Endothelial cell of umbilical vein (primary cell): ENCODE results near the gene DPM2. TPM values are rescaled to one million over a fixed set of nuclear protein-coding genes. Genes with fewer than 3 reads are reported as not detected.

Experiments used
- BruUV-seq: library from RNA; stranded (reverse); fragments of 400-500 nt; replicated peaks from 2 replicates; lab custom pipeline; 2021; lab: Mats Ljungman, UMichigan
- CTCF ChIA-PET: fragments of 300-600, 350-600 bp; sonication (Branson Sonifier 250); formaldehyde crosslinking; loops from one replicate; lab custom pipeline; 2021; ENCODE audit warnings: antibody characterized with exemption, inconsistent platforms; lab: Charles Lee
- POLR2A ChIA-PET: fragments of 300-600, 350-600 bp; sonication (Branson Sonifier 250); formaldehyde crosslinking; loops from one replicate; lab custom pipeline; 2021; ENCODE audit warnings: antibody characterized with exemption, inconsistent platforms; lab: Charles Lee
- DNase-seq: peaks from one replicate; pipeline ENCODE4 v3.0.0-alpha.2; 2011; ENCODE audit warnings: low read depth, low spot score
- FAIRE-seq: peaks from 2 replicates; lab custom pipeline; 2011; peaks lifted over from hg19 to GRCh38; lab: Jason Lieb, UNC
- H2AFZ ChIP-seq: 2 replicates; pipeline ENCODE4 v1.6.0; 2012; ENCODE audit warnings: low read depth, low read length, control low read depth, inconsistent platforms
- H3K27ac ChIP-seq: 2 replicates; pipeline ENCODE4 v1.5.1; 2011; ENCODE audit warnings: low read depth, mild to moderate bottlenecking, control low read depth, low read length, moderate library complexity; ENCODE audit not compliant: insufficient read depth
- H3K27me3 ChIP-seq, 2 experiments: 2 replicates each; pipeline versions ENCODE4 v1.6.0 to v1.6.1; 2011; ENCODE audit warnings: low read length in 2 of 2, mixed read lengths in 1 of 2; ENCODE audit not compliant: control insufficient read depth in 2 of 2, insufficient read depth in 2 of 2
- H3K36me3 ChIP-seq, 2 experiments: 2 replicates in 1 of 2; 3 replicates in 1 of 2; pipeline ENCODE4 v1.5.1; 2011; ENCODE audit warnings: low read length in 2 of 2, mild to moderate bottlenecking in 1 of 2, moderate library complexity in 1 of 2; ENCODE audit not compliant: control insufficient read depth in 2 of 2, insufficient read depth in 2 of 2; ENCODE audit errors: extremely low read depth in 1 of 2
- H3K4me1 ChIP-seq: 3 replicates; pipeline ENCODE4 v1.5.1; 2011; ENCODE audit warnings: mild to moderate bottlenecking, low read length; ENCODE audit not compliant: control insufficient read depth, insufficient read depth; ENCODE audit errors: extremely low read depth
- H3K4me2 ChIP-seq: 2 replicates; pipeline ENCODE4 v1.6.1; 2011; ENCODE audit warnings: low read length, control low read depth, mixed read lengths; ENCODE audit not compliant: insufficient read depth
- H3K4me3 ChIP-seq, 3 experiments: fragments of 200-600 bp in 1 of 3; sonication (generic), shearing (Covaris generic) in 1 of 3; replicated peaks in 1 of 3; 2 replicates each; pipeline ENCODE4 v1.5.1; 2011 to 2016; ENCODE audit warnings: control low read depth in 3 of 3, low read length in 3 of 3, mild to moderate bottlenecking in 2 of 3, inconsistent platforms in 1 of 3, low read depth in 1 of 3, moderate library complexity in 1 of 3; ENCODE audit not compliant: insufficient read depth in 1 of 3
- H3K79me2 ChIP-seq: 2 replicates; pipeline ENCODE4 v1.6.0; 2012; ENCODE audit warnings: low read length, inconsistent platforms; ENCODE audit not compliant: control insufficient read depth, insufficient read depth
- H3K9ac ChIP-seq: replicated peaks from 2 replicates; pipeline ENCODE3; 2011; ENCODE audit warnings: low read length, control low read depth; ENCODE audit not compliant: insufficient read depth; ENCODE audit errors: extremely low read depth
- H3K9me1 ChIP-seq: replicated peaks from 3 replicates; pipeline ENCODE4 v1.6.0; 2011; ENCODE audit warnings: mild to moderate bottlenecking, low read length; ENCODE audit not compliant: control insufficient read depth, insufficient read depth; ENCODE audit errors: extremely low read depth
- H3K9me3 ChIP-seq: replicated peaks from 2 replicates; pipeline ENCODE4 v1.5.1; 2012; ENCODE audit warnings: low read length, inconsistent platforms; ENCODE audit not compliant: control insufficient read depth, insufficient read depth
- H4K20me1 ChIP-seq: replicated peaks from 2 replicates; pipeline ENCODE3; 2011; ENCODE audit warnings: mild to moderate bottlenecking, low read length; ENCODE audit not compliant: control insufficient read depth, insufficient read depth; ENCODE audit errors: extremely low read depth
- CTCF ChIP-seq, 2 donors: IDR thresholded peaks; 1 replicate in 1 of 2; 2 replicates in 1 of 2; pipeline ENCODE4 v1.5.1; 2011; ENCODE audit warnings: low read length in 2 of 2, mild to moderate bottlenecking in 2 of 2, moderate library complexity in 2 of 2, control low read depth in 1 of 2, inconsistent platforms in 1 of 2, low read depth in 1 of 2; ENCODE audit not compliant: insufficient read depth in 1 of 2; ENCODE audit errors: extremely low read depth in 1 of 2
- EZH2 ChIP-seq: IDR thresholded peaks from 2 replicates; pipeline ENCODE4 v1.6.1; 2012; ENCODE audit warnings: borderline replicate concordance, low read depth, mild to moderate bottlenecking, moderate library complexity, low read length, inconsistent platforms; ENCODE audit not compliant: severe bottlenecking
- FOS ChIP-seq: IDR thresholded peaks from 2 replicates; pipeline ENCODE4 v1.6.1; 2011; ENCODE audit warnings: mild to moderate bottlenecking, low read length, moderate library complexity, borderline replicate concordance; ENCODE audit not compliant: insufficient read depth
- GATA2 ChIP-seq: IDR thresholded peaks from 2 replicates; pipeline ENCODE4 v1.7.0; 2011; ENCODE audit warnings: low read depth, mild to moderate bottlenecking, moderate library complexity, mixed read lengths, low read length; ENCODE audit not compliant: insufficient read length, insufficient read depth
- JUN ChIP-seq: IDR thresholded peaks from 2 replicates; pipeline ENCODE4 v1.6.1; 2011; ENCODE audit warnings: borderline replicate concordance, low read depth; ENCODE audit not compliant: insufficient read length, insufficient read depth
- MAX ChIP-seq: IDR thresholded peaks from 2 replicates; pipeline ENCODE4 v1.6.1; 2011; ENCODE audit not compliant: insufficient read depth, insufficient read length
- MYC ChIP-seq: IDR thresholded peaks from one replicate; pipeline ENCODE4 v1.6.1; 2011; ENCODE audit warnings: mild to moderate bottlenecking, low read depth, low read length
- POLR2A ChIP-seq: IDR thresholded peaks from 2 replicates; pipeline ENCODE4 v1.6.1; 2012; ENCODE audit warnings: low read depth, mild to moderate bottlenecking, control low read depth, low read length
- POLR2AphosphoS5 ChIP-seq: IDR thresholded peaks from 2 replicates; pipeline ENCODE4 v1.6.1; 2012; ENCODE audit warnings: low read depth, mild to moderate bottlenecking, control low read depth, low read length, moderate library complexity; ENCODE audit not compliant: insufficient read depth
- dilution Hi-C: fragments of 300-500 bp; cut with MboI; formaldehyde crosslinking; loops from one replicate; pipeline ENCODE4 v1.15.0; 2019; ENCODE audit warnings: low sequenced_read_pairs; ENCODE audit not compliant: extremely low pct_ligation_motif_present
- intact Hi-C: fragments of 100-400 bp; cut with micrococcal nuclease; formaldehyde crosslinking; loops from one replicate; pipeline ENCODE4 v1.10.0; 2022
- polyA plus RNA-seq, 4 experiments: library from polyadenylated mRNA; depleted of rRNA in 3 of 4; stranded (reverse) in 3 of 4; unstranded in 1 of 4; fragments of >200 nt; gene quantifications; 2 replicates each; pipeline versions ENCODE4 v1.2.1 to v1.2.3, GENCODE V29; 2011 to 2012; ENCODE audit warnings: missing spikeins in 1 of 4
- total RNA-seq: library from RNA; stranded (reverse); gene quantifications from 2 replicates; pipeline ENCODE4 v1.2.3, GENCODE V29; 2021

The DPM2 gene
- total and polyA plus RNA-seq, 2 donors (not counting 3 experiments of a cell fraction or from before 2014, with no cell fraction given), result 47.9 to 63.9 TPM

DNA sequence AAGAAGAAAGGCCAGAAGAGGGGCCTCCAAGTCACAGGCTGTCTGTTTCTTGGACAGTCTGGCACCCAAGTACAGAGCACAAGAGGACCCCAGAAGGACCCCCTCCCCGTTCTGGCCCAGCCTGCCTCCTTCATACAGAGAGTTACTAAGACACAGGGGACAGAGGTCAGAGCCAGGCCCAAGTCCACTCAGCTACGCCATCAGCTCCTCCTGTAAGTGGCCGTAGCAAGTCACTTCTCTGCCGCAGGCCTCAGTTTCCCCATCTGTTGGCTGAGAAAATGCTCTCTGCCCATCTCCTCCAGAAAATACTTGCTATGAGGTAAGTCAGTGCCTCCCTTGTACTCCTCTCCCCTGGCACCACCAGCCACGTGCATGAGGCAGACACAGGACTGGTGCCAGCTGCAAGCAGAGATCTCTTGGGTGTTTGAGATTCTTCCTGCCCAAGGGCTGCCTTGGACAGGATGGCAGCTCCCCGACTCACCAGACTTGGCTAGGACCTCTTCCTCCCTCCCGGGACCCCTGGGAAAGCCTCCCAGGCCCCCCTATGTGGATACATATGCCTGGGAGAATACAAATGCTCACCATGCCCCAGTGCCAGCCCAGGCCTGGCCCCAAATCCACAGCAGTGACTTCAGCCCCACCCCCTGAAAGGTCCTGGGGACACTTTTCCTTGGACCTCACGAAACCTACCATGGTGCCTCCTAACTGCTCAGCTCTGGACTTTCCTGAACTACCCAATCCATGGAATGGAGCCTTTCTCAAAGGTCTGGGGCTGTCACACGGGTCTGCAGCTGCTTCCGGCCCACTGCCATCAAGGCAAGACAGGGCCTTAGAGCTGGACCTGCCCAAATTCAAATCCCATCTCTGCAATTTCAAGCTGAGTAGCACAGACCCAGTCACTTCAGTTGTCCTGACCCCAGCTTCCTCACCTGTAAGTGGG is 38.0 kb upstream of the DPM2 start:
- H3K36me3 ChIP-seq, result no peaks in the 10 kb centered on the region
- H2AFZ ChIP-seq, result no peak overlapping the region
- TF ChIP-seq FOS, result no peak
- no peak for TF ChIP-seq POLR2AphosphoS5
- ChIA-PET CTCF (interaction anchor here (1.2 to 10.3 kb wide), 3 partner anchors 32 to 142 kb away, joined by 3 to 71 read pairs (median 12); no protein-coding TSS in a partner anchor), POLR2A (interaction anchor here (0.5 kb wide), 1 partner anchor 373 kb away, joined by 5 read pairs; no protein-coding TSS in a partner anchor)
- peaks cover 17% of the 10 kb centered on the region for H3K79me2 ChIP-seq
- H3K4me1 ChIP-seq, result peaks cover 16% of the 10 kb centered on the region
- no peak overlapping the region for H3K4me2 ChIP-seq
- no peak overlapping the region for H3K4me3 ChIP-seq
- intact Hi-C loops, result no loop called here
- H3K9ac ChIP-seq, result no peak overlapping the region
- no TSS peak for BruUV-seq
- no peak for FAIRE-seq
- no peak for DNase-seq
- dilution Hi-C loops, result no loop called here
- no peaks in the 10 kb centered on the region for H4K20me1 ChIP-seq
- H3K27ac ChIP-seq, result no peak overlapping the region
- H3K9me3 ChIP-seq, result no peaks in the 10 kb centered on the region
- H3K27me3 ChIP-seq, result no peaks in the 10 kb centered on the region
- no peaks in the 10 kb centered on the region for H3K9me1 ChIP-seq

DNA sequence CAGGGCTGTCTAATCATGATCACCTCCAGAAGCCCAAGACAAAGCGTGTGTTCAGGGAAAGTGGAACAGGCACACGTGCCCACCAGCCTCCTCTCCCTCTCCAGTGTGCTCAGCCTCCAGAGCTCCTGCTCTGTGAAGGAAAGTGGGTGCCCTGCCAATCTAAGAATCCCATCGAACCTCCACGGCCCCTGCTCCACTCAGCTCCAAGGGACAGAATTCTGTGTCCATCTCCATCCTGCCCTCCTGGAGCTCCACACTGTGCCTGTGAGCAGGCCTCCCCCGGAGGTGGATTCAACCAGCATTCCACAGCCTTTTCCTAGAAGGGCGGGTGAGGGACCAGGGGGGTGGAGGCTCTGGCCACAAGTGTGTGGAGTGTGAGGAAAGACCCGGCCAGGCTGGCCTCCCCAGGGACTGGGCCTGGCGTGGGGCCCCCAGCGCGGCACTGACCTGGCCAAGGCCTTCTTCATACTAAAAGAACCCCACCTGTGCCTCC is 37.2 kb upstream of the DPM2 start:
- Histone ChIP-seq H2AFZ (no peak overlapping the region), H3K27ac (no peak overlapping the region), H3K79me2 (peaks cover 17% of the 10 kb centered on the region), H3K27me3 (no peaks in the 10 kb centered on the region), H3K9me3 (no peaks in the 10 kb centered on the region), H3K4me2 (no peak overlapping the region), H4K20me1 (no peaks in the 10 kb centered on the region), H3K36me3 (no peaks in the 10 kb centered on the region), H3K9me1 (no peaks in the 10 kb centered on the region), H3K4me3 (no peak overlapping the region), H3K4me1 (peaks cover 15% of the 10 kb centered on the region), H3K9ac (no peak overlapping the region)
- TF ChIP-seq MYC (no peak), POLR2AphosphoS5 (no peak), JUN (no peak), POLR2A (no peak), EZH2 (no peak), GATA2 (no peak), CTCF (IDR thresholded peaks at IDR 0.05; ENCODE audit: extremely low read depth in 1 of 2, insufficient read depth in 1 of 2, low read depth in 1 of 2, low read length in 2 of 2) (no peak), MAX (no peak), FOS (no peak)
- no peak for DNase-seq
- POLR2A ChIA-PET, result no interaction called here
- FAIRE-seq, result no peak
- no TSS peak for BruUV-seq
- intact Hi-C loops (no loop called here), dilution Hi-C loops (no loop called here)
- CTCF ChIA-PET, result interaction anchor here (1.2 to 10.3 kb wide), 2 partner anchors 31 to 143 kb away, joined by 3 to 71 read pairs; no protein-coding TSS in a partner anchor
